ENCODE measurements around the gene ANKMY1. TPM values are rescaled to one million over a fixed set of nuclear protein-coding genes. Genes with fewer than 3 reads are reported as not detected.

The ANKMY1 gene
- total and polyA plus RNA-seq, 2 experiments from 2014 or later, result 2.3 to 8.9 TPM

DNA sequence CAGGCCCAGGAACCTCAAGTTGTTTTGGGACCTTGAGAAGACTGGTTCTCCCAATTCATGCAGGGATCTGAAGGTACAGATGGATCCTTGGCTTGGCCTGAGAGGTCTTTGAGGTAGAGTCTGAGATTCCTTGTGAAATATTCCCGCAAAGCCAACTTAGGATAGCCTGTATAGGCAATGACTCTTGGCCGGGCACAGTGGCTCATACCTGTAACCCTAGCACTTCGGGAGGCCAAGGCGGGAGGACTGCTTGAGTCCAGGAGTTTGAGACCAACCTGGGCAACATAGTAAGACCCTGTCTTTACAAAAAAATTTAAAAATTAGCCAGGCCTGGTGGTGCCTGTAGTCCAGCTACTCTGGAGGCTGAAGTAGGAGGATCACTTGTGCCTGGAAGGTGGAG, 40.4 kb downstream of the ANKMY1 start:
- peaks cover 19% of the 10 kb centered on the region for H3K4me1 Mint-ChIP-seq
- H3K27me3 Mint-ChIP-seq (ENCODE audit: insufficient read depth, low read depth, poor library complexity), result peaks cover 32% of the 10 kb centered on the region
- Histone ChIP-seq H3K27me3 (ENCODE audit: insufficient read depth) (peaks cover 17% of the 10 kb centered on the region), H3K27ac (ENCODE audit: low read depth) (no peak overlapping the region), H3F3A (replicated peaks; ENCODE audit: low read depth) (no peaks in the 10 kb centered on the region), H3K4me1 (ENCODE audit: insufficient read depth) (peaks cover 7% of the 10 kb centered on the region), H4K20me1 (replicated peaks; ENCODE audit: insufficient read depth) (no peaks in the 10 kb centered on the region), H3K36me3 (ENCODE audit: insufficient read depth) (no peaks in the 10 kb centered on the region), H2AFZ (no peak overlapping the region), H3K4me3 (no peak overlapping the region), H3K9me2 (ENCODE audit: insufficient read depth) (no peaks in the 10 kb centered on the region), H3K79me2 (replicated peaks; ENCODE audit: insufficient read depth) (no peaks in the 10 kb centered on the region), H3K4me2 (no peak overlapping the region)
- no peak for DNase-seq (ENCODE audit: low spot score)
- no peak overlapping the region for H3K4me3 Mint-ChIP-seq
- H3K36me3 Mint-ChIP-seq (ENCODE audit: low read depth), result peaks cover 6% of the 10 kb centered on the region
- peaks cover 7% of the 10 kb centered on the region for H3K9me3 Mint-ChIP-seq
- TF ChIP-seq, protein P1, sequence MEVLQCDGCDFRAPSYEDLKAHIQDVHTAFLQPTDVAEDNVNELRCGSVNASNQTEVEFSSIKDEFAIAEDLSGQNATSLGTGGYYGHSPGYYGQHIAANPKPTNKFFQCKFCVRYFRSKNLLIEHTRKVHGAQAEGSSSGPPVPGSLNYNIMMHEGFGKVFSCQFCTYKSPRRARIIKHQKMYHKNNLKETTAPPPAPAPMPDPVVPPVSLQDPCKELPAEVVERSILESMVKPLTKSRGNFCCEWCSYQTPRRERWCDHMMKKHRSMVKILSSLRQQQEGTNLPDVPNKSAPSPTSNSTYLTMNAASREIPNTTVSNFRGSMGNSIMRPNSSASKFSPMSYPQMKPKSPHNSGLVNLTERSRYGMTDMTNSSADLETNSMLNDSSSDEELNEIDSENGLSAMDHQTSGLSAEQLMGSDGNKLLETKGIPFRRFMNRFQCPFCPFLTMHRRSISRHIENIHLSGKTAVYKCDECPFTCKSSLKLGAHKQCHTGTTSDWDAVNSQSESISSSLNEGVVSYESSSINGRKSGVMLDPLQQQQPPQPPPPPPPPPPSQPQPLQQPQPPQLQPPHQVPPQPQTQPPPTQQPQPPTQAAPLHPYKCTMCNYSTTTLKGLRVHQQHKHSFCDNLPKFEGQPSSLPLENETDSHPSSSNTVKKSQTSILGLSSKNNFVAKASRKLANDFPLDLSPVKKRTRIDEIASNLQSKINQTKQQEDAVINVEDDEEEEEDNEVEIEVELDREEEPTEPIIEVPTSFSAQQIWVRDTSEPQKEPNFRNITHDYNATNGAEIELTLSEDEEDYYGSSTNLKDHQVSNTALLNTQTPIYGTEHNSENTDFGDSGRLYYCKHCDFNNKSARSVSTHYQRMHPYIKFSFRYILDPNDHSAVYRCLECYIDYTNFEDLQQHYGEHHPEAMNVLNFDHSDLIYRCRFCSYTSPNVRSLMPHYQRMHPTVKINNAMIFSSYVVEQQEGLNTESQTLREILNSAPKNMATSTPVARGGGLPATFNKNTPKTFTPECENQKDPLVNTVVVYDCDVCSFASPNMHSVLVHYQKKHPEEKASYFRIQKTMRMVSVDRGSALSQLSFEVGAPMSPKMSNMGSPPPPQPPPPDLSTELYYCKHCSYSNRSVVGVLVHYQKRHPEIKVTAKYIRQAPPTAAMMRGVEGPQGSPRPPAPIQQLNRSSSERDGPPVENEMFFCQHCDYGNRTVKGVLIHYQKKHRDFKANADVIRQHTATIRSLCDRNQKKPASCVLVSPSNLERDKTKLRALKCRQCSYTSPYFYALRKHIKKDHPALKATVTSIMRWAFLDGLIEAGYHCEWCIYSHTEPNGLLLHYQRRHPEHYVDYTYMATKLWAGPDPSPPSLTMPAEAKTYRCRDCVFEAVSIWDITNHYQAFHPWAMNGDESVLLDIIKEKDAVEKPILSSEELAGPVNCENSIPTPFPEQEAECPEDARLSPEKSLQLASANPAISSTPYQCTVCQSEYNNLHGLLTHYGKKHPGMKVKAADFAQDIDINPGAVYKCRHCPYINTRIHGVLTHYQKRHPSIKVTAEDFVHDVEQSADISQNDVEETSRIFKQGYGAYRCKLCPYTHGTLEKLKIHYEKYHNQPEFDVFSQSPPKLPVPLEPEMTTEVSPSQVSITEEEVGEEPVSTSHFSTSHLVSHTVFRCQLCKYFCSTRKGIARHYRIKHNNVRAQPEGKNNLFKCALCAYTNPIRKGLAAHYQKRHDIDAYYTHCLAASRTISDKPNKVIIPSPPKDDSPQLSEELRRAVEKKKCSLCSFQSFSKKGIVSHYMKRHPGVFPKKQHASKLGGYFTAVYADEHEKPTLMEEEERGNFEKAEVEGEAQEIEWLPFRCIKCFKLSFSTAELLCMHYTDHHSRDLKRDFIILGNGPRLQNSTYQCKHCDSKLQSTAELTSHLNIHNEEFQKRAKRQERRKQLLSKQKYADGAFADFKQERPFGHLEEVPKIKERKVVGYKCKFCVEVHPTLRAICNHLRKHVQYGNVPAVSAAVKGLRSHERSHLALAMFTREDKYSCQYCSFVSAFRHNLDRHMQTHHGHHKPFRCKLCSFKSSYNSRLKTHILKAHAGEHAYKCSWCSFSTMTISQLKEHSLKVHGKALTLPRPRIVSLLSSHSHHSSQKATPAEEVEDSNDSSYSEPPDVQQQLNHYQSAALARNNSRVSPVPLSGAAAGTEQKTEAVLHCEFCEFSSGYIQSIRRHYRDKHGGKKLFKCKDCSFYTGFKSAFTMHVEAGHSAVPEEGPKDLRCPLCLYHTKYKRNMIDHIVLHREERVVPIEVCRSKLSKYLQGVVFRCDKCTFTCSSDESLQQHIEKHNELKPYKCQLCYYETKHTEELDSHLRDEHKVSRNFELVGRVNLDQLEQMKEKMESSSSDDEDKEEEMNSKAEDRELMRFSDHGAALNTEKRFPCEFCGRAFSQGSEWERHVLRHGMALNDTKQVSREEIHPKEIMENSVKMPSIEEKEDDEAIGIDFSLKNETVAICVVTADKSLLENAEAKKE (CRISPR knock-in tag; IDR thresholded peaks at IDR 0.05), result no peak
- TF ChIP-seq NANOG (IDR thresholded peaks at IDR 0.05; ENCODE audit: borderline replicate concordance) (no peak), EZH2phosphoT487 (IDR thresholded peaks at IDR 0.05; ENCODE audit: unreplicated experiment) (no peak), ZNF114 (CRISPR knock-in tag; IDR thresholded peaks at IDR 0.05) (no peak), POLR2AphosphoS5 (IDR thresholded peaks at IDR 0.05; ENCODE audit: low read depth) (no peak), EZH2 (IDR thresholded peaks at IDR 0.05; ENCODE audit: low read depth, unreplicated experiment) (no peak), STAT1 (IDR thresholded peaks at IDR 0.05; ENCODE audit: unreplicated experiment) (no peak), ZNF331 (CRISPR knock-in tag; IDR thresholded peaks at IDR 0.05; ENCODE audit: low read depth) (no peak), JUNB (IDR thresholded peaks at IDR 0.05; ENCODE audit: unreplicated experiment) (no peak), CREB1 (CRISPR knock-in tag; IDR thresholded peaks at IDR 0.05; ENCODE audit: low read depth) (no peak)
- TF ChIP-seq, protein P2, sequence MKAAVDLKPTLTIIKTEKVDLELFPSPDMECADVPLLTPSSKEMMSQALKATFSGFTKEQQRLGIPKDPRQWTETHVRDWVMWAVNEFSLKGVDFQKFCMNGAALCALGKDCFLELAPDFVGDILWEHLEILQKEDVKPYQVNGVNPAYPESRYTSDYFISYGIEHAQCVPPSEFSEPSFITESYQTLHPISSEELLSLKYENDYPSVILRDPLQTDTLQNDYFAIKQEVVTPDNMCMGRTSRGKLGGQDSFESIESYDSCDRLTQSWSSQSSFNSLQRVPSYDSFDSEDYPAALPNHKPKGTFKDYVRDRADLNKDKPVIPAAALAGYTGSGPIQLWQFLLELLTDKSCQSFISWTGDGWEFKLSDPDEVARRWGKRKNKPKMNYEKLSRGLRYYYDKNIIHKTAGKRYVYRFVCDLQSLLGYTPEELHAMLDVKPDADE (IDR thresholded peaks at IDR 0.05), result no peak
- TF ChIP-seq, protein P3, sequence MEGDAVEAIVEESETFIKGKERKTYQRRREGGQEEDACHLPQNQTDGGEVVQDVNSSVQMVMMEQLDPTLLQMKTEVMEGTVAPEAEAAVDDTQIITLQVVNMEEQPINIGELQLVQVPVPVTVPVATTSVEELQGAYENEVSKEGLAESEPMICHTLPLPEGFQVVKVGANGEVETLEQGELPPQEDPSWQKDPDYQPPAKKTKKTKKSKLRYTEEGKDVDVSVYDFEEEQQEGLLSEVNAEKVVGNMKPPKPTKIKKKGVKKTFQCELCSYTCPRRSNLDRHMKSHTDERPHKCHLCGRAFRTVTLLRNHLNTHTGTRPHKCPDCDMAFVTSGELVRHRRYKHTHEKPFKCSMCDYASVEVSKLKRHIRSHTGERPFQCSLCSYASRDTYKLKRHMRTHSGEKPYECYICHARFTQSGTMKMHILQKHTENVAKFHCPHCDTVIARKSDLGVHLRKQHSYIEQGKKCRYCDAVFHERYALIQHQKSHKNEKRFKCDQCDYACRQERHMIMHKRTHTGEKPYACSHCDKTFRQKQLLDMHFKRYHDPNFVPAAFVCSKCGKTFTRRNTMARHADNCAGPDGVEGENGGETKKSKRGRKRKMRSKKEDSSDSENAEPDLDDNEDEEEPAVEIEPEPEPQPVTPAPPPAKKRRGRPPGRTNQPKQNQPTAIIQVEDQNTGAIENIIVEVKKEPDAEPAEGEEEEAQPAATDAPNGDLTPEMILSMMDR (conservative IDR thresholded peaks at IDR 0.05; ENCODE audit: low read depth in 2 of 2), result no peak
- TF ChIP-seq, protein P4, sequence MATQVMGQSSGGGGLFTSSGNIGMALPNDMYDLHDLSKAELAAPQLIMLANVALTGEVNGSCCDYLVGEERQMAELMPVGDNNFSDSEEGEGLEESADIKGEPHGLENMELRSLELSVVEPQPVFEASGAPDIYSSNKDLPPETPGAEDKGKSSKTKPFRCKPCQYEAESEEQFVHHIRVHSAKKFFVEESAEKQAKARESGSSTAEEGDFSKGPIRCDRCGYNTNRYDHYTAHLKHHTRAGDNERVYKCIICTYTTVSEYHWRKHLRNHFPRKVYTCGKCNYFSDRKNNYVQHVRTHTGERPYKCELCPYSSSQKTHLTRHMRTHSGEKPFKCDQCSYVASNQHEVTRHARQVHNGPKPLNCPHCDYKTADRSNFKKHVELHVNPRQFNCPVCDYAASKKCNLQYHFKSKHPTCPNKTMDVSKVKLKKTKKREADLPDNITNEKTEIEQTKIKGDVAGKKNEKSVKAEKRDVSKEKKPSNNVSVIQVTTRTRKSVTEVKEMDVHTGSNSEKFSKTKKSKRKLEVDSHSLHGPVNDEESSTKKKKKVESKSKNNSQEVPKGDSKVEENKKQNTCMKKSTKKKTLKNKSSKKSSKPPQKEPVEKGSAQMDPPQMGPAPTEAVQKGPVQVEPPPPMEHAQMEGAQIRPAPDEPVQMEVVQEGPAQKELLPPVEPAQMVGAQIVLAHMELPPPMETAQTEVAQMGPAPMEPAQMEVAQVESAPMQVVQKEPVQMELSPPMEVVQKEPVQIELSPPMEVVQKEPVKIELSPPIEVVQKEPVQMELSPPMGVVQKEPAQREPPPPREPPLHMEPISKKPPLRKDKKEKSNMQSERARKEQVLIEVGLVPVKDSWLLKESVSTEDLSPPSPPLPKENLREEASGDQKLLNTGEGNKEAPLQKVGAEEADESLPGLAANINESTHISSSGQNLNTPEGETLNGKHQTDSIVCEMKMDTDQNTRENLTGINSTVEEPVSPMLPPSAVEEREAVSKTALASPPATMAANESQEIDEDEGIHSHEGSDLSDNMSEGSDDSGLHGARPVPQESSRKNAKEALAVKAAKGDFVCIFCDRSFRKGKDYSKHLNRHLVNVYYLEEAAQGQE (IDR thresholded peaks at IDR 0.05; ENCODE audit: unreplicated experiment), result no peak
- ATAC-seq, result no peak
- H3K27ac Mint-ChIP-seq, result no peak overlapping the region
